Suprapubic skin (tissue), 4 donors: ENCODE results near the gene NAGLU.

ENCODE experiments used
- CTCF ChIP-seq, 2 donors: fragments of 200-600 bp in 1 of 2; fragments of 450-650 bp in 1 of 2; sonication (generic) in 1 of 2; IDR thresholded peaks; one replicate each; pipeline ENCODE4 v1.5.1; 2016 to 2019; ENCODE audit warnings: antibody characterized with exemption in 2 of 2, mild to moderate bottlenecking in 1 of 2, moderate library complexity in 1 of 2
- EP300 ChIP-seq: sonication (generic); formaldehyde crosslinking; IDR thresholded peaks from one replicate; pipeline ENCODE4 v1.6.1; 2017; ENCODE audit warnings: antibody characterized with exemption
- POLR2A ChIP-seq, 2 donors: fragments of 450-650 bp; IDR thresholded peaks; one replicate each; pipeline ENCODE4 v1.6.1; 2017; ENCODE audit warnings: antibody characterized with exemption in 2 of 2, mild to moderate bottlenecking in 2 of 2, moderate library complexity in 2 of 2
- POLR2AphosphoS5 ChIP-seq, 3 donors: sonication (generic); formaldehyde crosslinking; IDR thresholded peaks; one replicate each; pipeline ENCODE4 v1.6.1; 2017; ENCODE audit warnings: antibody characterized with exemption in 3 of 3

DNA sequence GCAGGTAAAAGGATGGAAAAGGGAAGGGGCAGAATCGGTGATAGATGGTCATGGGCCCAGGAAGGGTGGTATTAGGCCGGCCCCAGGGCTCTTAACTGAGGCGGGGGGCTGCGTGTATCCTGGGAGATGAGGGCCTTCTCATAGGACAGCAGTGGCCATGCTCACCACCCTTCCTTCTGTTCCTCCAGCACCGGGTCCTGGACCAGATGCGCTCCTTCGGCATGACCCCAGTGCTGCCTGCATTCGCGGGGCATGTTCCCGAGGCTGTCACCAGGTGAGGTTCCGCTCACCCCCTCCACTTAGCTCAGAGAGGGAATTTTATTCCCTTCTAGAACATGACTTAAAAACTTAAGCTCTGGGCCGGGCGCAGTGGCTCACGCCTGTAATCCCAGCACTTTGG lies 2.4 kb downstream of the NAGLU start:
- TF ChIP-seq POLR2A (IDR thresholded peaks at IDR 0.05) (no peak), CTCF (IDR thresholded peaks at IDR 0.05) (no peak), POLR2AphosphoS5 (IDR thresholded peaks at IDR 0.05) (no peak), EP300 (no peak)
